GM12875 (cell line): ENCODE data around the gene VWA3A.
A peak's percentile ranks its signal among the peaks of the same experiment; 100 is the strongest.

Experiments
- H3K4me3 ChIP-seq: one replicate; pipeline ENCODE4 v1.5.1; 2011; ENCODE audit warnings: low read depth, low read length, control low read depth
- TF ChIP-seq, protein P1 (sequence below): IDR thresholded peaks from 2 replicates; pipeline ENCODE4 v1.5.1; 2011; ENCODE audit warnings: low read depth, mild to moderate bottlenecking, control low read depth, inconsistent platforms, low read length, moderate library complexity, borderline replicate concordance; ENCODE audit not compliant: insufficient read depth

Gene VWA3A

DNA sequence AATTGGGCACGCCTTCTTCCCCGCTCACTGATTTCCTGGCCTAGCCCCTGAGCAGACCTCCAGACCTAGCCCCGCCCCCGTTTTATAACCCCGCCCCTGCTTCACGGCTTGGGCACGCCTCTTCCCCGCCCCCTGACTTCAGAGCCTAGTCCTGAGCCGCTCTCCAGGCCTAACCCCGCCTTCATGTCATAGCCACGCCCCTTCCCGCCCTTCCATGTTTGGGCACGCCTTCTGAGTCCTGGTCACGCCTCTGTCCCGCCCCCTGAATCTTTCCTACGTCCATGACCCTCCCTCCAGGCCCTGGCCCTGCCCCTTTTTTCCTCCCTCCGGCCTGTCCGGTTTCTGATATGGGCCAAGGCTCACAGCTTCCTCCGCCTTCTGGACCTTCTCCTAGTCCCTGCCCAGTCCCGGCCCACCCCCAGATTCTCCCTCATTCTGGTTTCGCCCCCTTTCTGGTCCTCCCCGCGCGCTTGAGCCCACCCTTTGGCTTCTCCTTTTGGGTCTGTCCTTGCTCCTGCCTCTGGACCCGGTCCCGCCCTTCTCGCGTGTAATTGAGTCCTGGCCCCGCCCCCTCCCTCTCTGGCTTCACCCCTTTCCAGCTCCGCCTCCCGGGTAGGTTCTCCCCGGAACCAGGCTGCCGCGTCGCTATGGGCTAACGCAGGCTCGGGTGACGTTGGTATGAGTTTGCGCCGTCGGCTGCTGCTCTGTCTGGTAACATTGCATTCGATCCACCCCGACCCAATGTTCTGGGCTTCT, 98.6 kb downstream of the VWA3A start:
- H3K4me3 ChIP-seq = peak overlapping the region; percentile 51
- TF ChIP-seq, protein P1, sequence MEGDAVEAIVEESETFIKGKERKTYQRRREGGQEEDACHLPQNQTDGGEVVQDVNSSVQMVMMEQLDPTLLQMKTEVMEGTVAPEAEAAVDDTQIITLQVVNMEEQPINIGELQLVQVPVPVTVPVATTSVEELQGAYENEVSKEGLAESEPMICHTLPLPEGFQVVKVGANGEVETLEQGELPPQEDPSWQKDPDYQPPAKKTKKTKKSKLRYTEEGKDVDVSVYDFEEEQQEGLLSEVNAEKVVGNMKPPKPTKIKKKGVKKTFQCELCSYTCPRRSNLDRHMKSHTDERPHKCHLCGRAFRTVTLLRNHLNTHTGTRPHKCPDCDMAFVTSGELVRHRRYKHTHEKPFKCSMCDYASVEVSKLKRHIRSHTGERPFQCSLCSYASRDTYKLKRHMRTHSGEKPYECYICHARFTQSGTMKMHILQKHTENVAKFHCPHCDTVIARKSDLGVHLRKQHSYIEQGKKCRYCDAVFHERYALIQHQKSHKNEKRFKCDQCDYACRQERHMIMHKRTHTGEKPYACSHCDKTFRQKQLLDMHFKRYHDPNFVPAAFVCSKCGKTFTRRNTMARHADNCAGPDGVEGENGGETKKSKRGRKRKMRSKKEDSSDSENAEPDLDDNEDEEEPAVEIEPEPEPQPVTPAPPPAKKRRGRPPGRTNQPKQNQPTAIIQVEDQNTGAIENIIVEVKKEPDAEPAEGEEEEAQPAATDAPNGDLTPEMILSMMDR = no peak

DNA sequence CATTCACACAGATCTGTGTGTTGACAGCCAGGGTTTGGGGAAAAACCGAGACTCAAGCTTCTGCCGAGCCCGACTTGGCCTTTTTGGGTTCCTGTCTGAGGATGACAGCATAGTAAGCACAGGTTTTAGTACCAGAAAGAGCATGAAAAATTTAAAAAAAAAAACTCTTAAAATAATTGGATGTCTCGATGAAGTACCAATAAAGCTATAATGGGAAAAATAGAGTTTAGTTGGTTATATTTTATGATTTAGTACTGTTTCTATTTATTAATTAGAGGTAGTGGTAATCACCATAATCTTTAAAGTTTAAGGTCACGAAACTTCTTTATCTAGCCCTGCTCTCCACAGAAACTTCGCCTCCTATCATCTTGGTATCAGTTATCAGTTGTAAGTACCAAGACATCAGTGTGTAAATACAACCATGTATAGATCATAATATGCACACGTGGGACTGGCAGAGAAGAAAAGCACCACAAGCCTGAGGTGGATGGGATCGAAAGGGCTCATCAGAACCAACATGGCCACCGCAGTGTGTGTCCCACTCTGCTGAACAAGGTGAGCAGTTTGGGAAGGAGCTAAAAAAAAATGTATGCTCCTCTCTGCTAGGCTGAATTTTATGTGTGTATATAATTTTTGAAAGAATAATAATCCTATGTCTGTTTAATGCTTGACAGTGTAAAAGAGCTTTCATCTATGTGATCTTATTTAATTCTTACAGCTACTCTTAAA, 99.4 kb downstream of the VWA3A start:
- H3K4me3 ChIP-seq = peak overlapping the region; percentile 51
- TF ChIP-seq, protein P1 = no peak

DNA sequence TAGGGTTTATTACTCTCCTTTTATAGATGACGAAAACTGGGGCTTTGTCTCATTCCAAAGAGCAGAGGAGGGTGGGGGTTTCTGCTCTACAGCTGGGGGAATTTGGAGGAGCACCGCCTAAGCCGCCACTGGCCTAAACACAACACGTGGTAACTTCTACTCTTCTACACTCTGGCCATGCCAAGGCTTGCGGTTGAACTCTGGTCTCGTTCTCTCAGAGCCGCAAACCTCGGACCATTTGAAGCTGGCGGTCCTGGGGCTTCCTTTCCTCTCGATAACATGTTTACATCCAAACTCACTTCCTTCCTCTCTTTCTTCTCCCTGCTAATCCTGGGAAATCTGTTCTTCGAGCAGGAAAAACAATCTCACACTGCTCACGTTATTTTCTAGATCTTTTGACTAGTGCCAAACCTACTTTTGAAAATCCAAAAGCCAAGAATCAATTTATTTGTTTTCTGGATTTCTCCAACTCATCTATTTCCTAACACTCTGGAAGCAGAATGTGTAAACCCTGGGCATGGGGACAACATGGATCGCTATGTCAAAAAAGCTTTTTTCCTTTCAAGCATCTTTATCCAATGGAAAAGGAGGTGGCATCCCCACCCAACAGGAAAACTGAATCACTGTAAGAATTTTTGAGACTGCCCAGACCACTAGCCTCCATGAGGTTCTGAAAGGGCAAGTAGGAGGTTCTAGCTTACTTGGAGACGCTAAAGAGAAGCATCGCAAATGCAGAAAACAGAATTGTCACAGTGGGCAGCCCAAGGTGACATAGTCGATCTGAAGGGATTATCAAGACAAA, 100.1 kb downstream of the VWA3A start:
- TF ChIP-seq, protein P1 = no peak
- no peak overlapping the region for H3K4me3 ChIP-seq

DNA sequence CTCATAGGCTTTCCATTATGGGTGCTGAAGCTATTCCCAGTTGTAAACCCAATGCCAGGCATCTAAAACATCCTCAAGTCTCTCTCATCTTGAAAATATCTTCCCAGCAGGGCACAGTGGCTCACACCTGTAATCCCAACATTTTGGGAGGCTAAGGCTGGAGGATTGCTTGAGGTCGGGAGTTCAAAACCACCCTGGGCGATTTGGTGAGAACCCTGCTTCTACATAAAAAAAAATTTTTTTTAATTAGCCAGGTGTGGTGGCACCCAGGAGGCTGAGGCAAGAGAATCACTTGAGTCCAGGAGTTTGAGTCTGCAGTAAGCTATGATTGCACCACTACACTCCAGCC, 100.7 kb downstream of the VWA3A start:
- TF ChIP-seq, protein P1 = no peak

DNA sequence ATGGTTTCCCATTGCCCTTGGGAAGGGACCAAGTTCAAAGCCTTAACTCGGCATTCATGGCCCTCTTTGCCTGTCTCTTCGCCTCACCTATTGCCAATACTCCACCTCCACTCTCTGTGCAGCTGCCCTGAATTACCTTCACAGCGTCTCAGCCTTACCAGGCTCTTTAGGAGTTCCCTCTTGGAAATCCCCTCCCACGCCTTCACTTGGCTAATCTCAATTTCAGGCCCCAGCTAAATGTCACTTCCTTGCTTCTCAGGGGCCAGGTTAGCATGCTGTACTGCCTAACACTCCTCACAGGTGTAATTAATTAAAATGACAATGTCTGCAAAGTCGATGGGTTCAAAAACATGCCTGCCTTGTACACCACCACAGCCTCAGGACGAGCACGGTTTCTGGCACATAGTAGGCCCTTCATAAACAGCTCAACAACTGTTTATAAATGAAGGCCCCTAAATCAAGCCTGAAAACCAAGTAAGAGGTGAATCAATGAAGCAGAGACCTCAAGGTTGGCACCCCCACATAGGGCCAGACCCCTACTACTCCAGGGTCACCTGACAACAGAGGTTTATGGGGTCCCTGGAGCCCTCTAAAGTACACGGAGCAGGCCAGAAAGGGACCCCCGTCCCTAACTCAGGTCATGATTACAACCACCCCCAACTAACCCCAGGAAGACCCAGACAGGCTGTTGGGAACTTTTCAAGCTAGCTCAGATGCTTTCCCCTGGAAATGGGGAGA, 102.5 kb downstream of the VWA3A start:
- TF ChIP-seq, protein P1 = no peak

More for the DNA sequence above, 100.7 kb downstream of the VWA3A start:
- no peak overlapping the region for H3K4me3 ChIP-seq

DNA sequence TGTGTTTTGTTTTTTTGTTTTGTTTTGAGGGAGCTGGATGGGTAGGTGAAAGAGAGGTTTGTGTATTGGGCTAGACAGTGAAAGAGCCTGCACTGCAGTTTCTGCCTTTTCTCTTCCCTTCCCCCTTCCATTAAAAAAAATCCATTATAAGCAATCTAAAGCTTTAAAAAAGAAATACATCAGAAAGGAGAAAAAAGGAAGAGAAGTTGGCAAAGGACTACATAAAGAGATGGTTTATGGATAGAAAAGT, 103.0 kb downstream of the VWA3A start:
- TF ChIP-seq, protein P1 = no peak
- no peak overlapping the region for H3K4me3 ChIP-seq

More for the DNA sequence above, 102.5 kb downstream of the VWA3A start:
- no peak overlapping the region for H3K4me3 ChIP-seq
